ENCODE data around the gene CPSF4. TPM values are rescaled to one million over a fixed set of nuclear protein-coding genes. Genes with fewer than 3 reads are reported as not detected.
"Not testable (repeated sequence)": the region's sequence is repeated elsewhere in the genome, so short reads cannot be mapped to it uniquely, and the experiment has no call there.

Gene CPSF4
- total RNA-seq, 6 donors from 2014 or later: 23.0 to 49.2 (median 33.1) TPM

DNA sequence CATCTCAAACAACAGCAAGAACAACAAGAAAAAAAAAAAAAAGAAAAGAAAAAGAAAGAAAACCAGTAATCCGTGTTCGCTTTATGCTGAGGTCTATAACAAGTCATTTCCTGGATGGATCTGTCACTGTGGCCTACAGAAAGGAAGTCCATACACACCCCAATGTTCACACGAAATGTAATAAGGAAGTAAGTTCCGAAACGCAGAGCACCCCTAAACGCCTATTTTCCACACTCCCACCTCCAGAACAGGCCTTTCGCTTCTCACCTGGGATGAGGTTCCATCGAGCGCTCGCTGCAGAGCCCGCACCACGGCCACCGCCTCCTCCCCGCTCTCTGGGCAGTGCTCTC, 60.6 kb downstream of the CPSF4 start:
- peak overlapping the region; percentile 53 to 94 (median 84) for H3K4me3 ChIP-seq
- H3K27me3 ChIP-seq: no peaks in the 10 kb centered on the region
- ATAC-seq (ENCODE audit: low FRiP score in 2 of 2): peak; percentile 49 to 52
- peaks cover 3 to 7% (median 5%) of the 10 kb centered on the region in 4 donors for H3K9me3 ChIP-seq
- WGBS, 2 donors: 1% methylated on average over 6 to 14 of the region's 14 CpGs
- DNase-seq: no peak
- peaks cover 21 to 36% (median 28%) of the 10 kb centered on the region in 4 donors for H3K4me1 ChIP-seq
- TF ChIP-seq CTCF (IDR thresholded peaks at IDR 0.05) (no peak), POLR2AphosphoS5 (IDR thresholded peaks at IDR 0.05) (no peak), EP300 (IDR thresholded peaks at IDR 0.05) (no peak), POLR2A (IDR thresholded peaks at IDR 0.05) (no peak)
- H3K36me3 ChIP-seq: peaks cover 7 to 38% (median 25%) of the 10 kb centered on the region in 4 donors
- peak overlapping the region; percentile 92 to 99 (median 96) for H3K27ac ChIP-seq

DNA sequence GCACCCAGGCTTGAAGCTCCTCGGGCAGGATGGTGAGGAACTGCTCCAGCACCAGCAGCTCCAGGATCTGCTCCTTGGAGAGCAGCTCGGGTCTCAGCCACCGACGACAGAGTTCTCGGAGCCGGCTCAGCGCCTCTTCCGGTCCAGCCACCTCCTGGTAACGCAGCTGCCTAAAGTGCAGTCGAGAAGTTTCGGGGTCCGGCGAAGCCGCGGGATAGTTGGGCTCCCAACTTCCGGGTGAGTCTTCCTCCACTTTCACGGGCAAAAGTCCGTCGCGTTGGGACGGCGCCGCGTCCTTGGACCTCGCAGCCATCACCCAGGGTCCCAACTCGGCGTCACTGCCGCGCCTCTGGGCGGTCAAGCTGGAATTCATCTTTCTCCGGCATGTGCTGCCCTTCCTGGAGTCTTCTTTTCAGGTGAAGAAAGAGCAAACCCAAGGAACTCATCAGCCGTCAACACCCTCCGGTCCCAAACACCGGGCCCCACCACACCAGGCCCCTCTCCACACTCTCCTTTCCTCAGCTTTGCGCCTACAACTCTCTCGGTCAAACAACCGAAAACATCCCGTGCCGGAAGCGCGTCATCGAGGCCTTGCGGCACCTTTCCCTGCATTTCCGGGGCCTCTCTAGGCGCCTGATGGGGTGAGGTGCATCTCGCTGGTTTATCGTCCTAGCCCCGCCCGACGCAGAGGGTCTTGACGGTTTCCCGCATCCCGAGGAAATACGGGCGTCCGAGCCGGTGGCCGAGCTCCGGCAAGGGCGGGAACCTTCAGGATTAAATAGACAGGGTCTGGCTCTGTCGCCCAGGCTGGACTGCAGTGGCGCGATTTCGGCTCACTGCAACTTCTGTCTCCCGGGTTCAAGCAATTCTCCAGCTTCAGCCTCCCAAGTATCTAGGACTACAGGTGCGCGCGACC, 61.2 kb downstream of the CPSF4 start, which contains the start of gene ZNF394:
ZNF394 (minus strand) TSS at position 561 of the 916 bp plus-strand sequence; CDS start at position 373, 188 bp downstream.
- TF ChIP-seq POLR2AphosphoS5 (IDR thresholded peaks at IDR 0.05) (peak; percentile 93 to 95), POLR2A (IDR thresholded peaks at IDR 0.05) (peak in 3 of 4 donors; percentile 72 to 89 (median 78)), EP300 (IDR thresholded peaks at IDR 0.05) (peak in 1 of 4 donors; percentile 80), CTCF (IDR thresholded peaks at IDR 0.05) (peak in 1 of 6 experiments; percentile 7)
- Histone ChIP-seq H3K36me3 (peaks cover 4 to 32% (median 19%) of the 10 kb centered on the region in 4 donors), H3K4me3 (peak within 1 kb of the TSS; percentile 53 to 94 (median 84)), H3K4me1 (peaks cover 21 to 36% (median 28%) of the 10 kb centered on the region in 4 donors), H3K27ac (peak within 1 kb of the TSS; percentile 92 to 99 (median 96)), H3K27me3 (no peaks in the 10 kb centered on the region), H3K9me3 (peaks cover 0 to 1% (median under 1%) of the 10 kb centered on the region in 4 donors)
- ATAC-seq (ENCODE audit: low FRiP score in 2 of 2): peak; percentile 85 to 86
- peak; percentile 91 to 95 for DNase-seq
- 0 to 1% methylated on average over 42 to 67 of the region's 68 CpGs for WGBS, 2 donors

DNA sequence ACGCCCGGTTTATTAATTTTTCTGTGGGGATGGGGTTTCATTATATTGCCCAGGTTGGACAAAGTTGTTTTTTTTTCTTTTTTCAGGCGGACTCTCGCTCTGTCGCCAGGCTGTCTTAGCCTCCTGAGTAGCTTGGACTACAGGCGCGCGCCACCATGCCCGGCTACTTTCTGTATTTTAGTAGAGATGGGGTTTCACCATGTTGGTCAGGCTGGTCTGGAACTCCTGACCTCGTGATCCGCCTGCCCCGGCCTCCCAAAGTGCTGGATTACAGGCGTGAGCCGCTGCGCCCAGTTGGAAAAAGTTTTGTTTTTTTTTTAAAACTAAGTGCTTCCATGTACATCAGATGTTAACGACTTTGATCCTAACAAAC, 61.9 kb downstream of the CPSF4 start:
- TF ChIP-seq POLR2AphosphoS5 (IDR thresholded peaks at IDR 0.05): no peak
- no peak for TF ChIP-seq EP300 (IDR thresholded peaks at IDR 0.05)
- no peak for TF ChIP-seq CTCF (IDR thresholded peaks at IDR 0.05)
- TF ChIP-seq POLR2A (IDR thresholded peaks at IDR 0.05): no peak
- DNase-seq (no peak), ATAC-seq (ENCODE audit: low FRiP score in 2 of 2) (no peak)
- Histone ChIP-seq H3K27ac (peak overlapping the region; percentile 92 to 99 (median 96)), H3K36me3 (peaks cover 3 to 25% (median 15%) of the 10 kb centered on the region in 4 donors), H3K27me3 (no peaks in the 10 kb centered on the region), H3K4me1 (peaks cover 22 to 39% (median 30%) of the 10 kb centered on the region in 4 donors), H3K9me3 (no peaks in the 10 kb centered on the region), H3K4me3 (peak overlapping the region; percentile 53 to 94 (median 84))
- 51 to 58% methylated on average over 16 of the region's 16 CpGs for WGBS, 2 donors

GRCh38 chr7:99501236-99501635, 62.5 kb downstream of the CPSF4 start:
- Histone ChIP-seq H3K4me1 (peaks cover 28 to 45% (median 36%) of the 10 kb centered on the region in 4 donors), H3K36me3 (peaks cover 3 to 19% (median 10%) of the 10 kb centered on the region in 4 donors), H3K27ac (peak overlapping the region in 1 of 4 donors; percentile 99), H3K4me3 (peak overlapping the region in 1 of 4 donors; percentile 85)
- not testable (repeated sequence) for DNase-seq; H3K9me3 ChIP-seq; ATAC-seq (ENCODE audit: low FRiP score in 2 of 2); H3K27me3 ChIP-seq
- WGBS, 2 donors: 95 to 96% methylated on average over 12 of the region's 12 CpGs

- Histone ChIP-seq H3K4me1 (peaks cover 31 to 40% (median 32%) of the 10 kb centered on the region in 4 donors), H3K4me3 (peak overlapping the region in 3 of 4 donors; percentile 58 to 88 (median 66)), H3K9me3 (no peaks in the 10 kb centered on the region), H3K36me3 (no peaks in the 10 kb centered on the region), H3K27ac (peak overlapping the region; percentile 83 to 98 (median 92)), H3K27me3 (no peaks in the 10 kb centered on the region)
- 8 to 10% methylated on average over 10 to 19 of the region's 19 CpGs for WGBS, 2 donors
- no peak for TF ChIP-seq EP300 (IDR thresholded peaks at IDR 0.05)
- TF ChIP-seq POLR2A (IDR thresholded peaks at IDR 0.05): no peak
- no peak for TF ChIP-seq POLR2AphosphoS5 (IDR thresholded peaks at IDR 0.05)
- no peak for TF ChIP-seq CTCF (IDR thresholded peaks at IDR 0.05)
- DNase-seq (no peak), ATAC-seq (ENCODE audit: low FRiP score in 2 of 2) (no peak)
Measured at GRCh38 chr7:99504281-99504602, 65.5 kb downstream of the CPSF4 start.
